ENCODE data around the gene GCAT. TPM values are rescaled to one million over a fixed set of nuclear protein-coding genes. Genes with fewer than 3 reads are reported as not detected.

GCAT gene
- total and polyA plus RNA-seq, 2 of the 13 experiments (the other 11 are each of a cell fraction or from before 2014, with no cell fraction given), result 28.0 to 50.3 TPM

- TF ChIP-seq ZBTB34 (CRISPR knock-in tag; IDR thresholded peaks at IDR 0.05) (no peak), KDM1A (CRISPR knock-in tag; IDR thresholded peaks at IDR 0.05) (no peak), TAF1 (CRISPR knock-in tag; IDR thresholded peaks at IDR 0.05) (no peak), TOPORS (CRISPR knock-in tag; IDR thresholded peaks at IDR 0.05) (no peak), ZNF136 (CRISPR knock-in tag; IDR thresholded peaks at IDR 0.05; ENCODE audit: low read depth) (no peak), SIX1 (CRISPR knock-in tag; IDR thresholded peaks at IDR 0.05; ENCODE audit: borderline replicate concordance) (no peak), FOXO1 (CRISPR knock-in tag; IDR thresholded peaks at IDR 0.05) (no peak)
These were observed 12.6 kb downstream of the GCAT start (continued) for GRCh38 chr22:37820350-37820749.

GRCh38 chr22:37822079-37822833 lies 14.5 kb downstream of the GCAT start:
- ATAC-seq, result peak; percentile 60
- POLR2A ChIA-PET, result interaction anchor here (0.6 to 1.4 kb wide), 3 partner anchors 10 to 30 kb away, joined by 3 read pairs; no protein-coding TSS in a partner anchor
- FAIRE-seq, result peak; percentile 26
- no peaks in the 10 kb centered on the region for H3K27me3 ChIP-seq (ENCODE audit: control insufficient read depth in 1 of 2, insufficient read depth in 2 of 2, low read length in 2 of 2)
- CTCF ChIA-PET (ENCODE audit: low intra/inter-chr PET ratio, low total read pairs), result no interaction called here
- H3K4me2 ChIP-seq (ENCODE audit: low read depth, low read length), result peak overlapping the region; percentile 41
- H4K20me1 ChIP-seq (ENCODE audit: insufficient read depth, low read length), result no peaks in the 10 kb centered on the region
- H2AFZ ChIP-seq (ENCODE audit: low read length), result no peak overlapping the region
- in situ Hi-C loops (cut with HindIII; ENCODE audit: extremely low pct_ligation_motif_present, low pct_unique_long_range_greater_than_20kb), result no loop called here
- BruUV-seq (replicated peaks), result no TSS peak
- H3K79me2 ChIP-seq (ENCODE audit: insufficient read depth, low read length), result no peaks in the 10 kb centered on the region
- H3K36me3 ChIP-seq (replicated peaks in 1 of 2; ENCODE audit: control insufficient read depth in 1 of 2, insufficient read depth in 2 of 2, low read length in 2 of 2), result no peaks in the 10 kb centered on the region
- no peaks in the 10 kb centered on the region for H3K9me3 ChIP-seq (ENCODE audit: low read length)
- H3K9ac ChIP-seq (ENCODE audit: insufficient read depth, low read depth, low read length), result no peak overlapping the region
- peak; percentile 49 for DNase-seq (ENCODE audit: low spot score)
- WGBS (ENCODE audit: low lambda C conversion rate), result 19% methylated on average over 8 of the region's 8 CpGs
- H3K27ac ChIP-seq (ENCODE audit: extremely low read length, insufficient read depth, low read length), result no peak overlapping the region
- H3K4me1 ChIP-seq (ENCODE audit: insufficient read depth, low read length), result peaks cover 55% of the 10 kb centered on the region
- intact Hi-C loops (cut with micrococcal nuclease; ENCODE audit: unreplicated experiment), result no loop called here
- H3K4me3 ChIP-seq (replicated peaks in 1 of 3; ENCODE audit: insufficient read depth in 1 of 3, low read depth in 2 of 3, low read length in 3 of 3), result peak overlapping the region in 2 of 3 experiments; percentile 20 to 34; a peak in 2 of 6 replicates
- TF ChIP-seq ZNF292 (CRISPR knock-in tag; IDR thresholded peaks at IDR 0.05; ENCODE audit: borderline replicate concordance, low read depth) (peak; percentile 90; the same call in 1 of the 2 replicates), ZEB1 (IDR thresholded peaks at IDR 0.05; ENCODE audit: insufficient replicate concordance, low read depth) (no peak), TEAD3 (CRISPR knock-in tag; optimal IDR thresholded peaks at IDR 0.05; ENCODE audit: borderline replicate concordance) (peak; percentile 22), ZNF687 (CRISPR knock-in tag; IDR thresholded peaks at IDR 0.05) (peak; percentile 62), ZNF567 (CRISPR knock-in tag; IDR thresholded peaks at IDR 0.05; ENCODE audit: borderline replicate concordance) (no peak), ZNF713 (CRISPR knock-in tag; IDR thresholded peaks at IDR 0.05) (no peak), HOXA7 (CRISPR knock-in tag; IDR thresholded peaks at IDR 0.05) (no peak), NR2F2 (IDR thresholded peaks at IDR 0.05; ENCODE audit: borderline replicate concordance, low read depth) (no peak), SAP130 (CRISPR knock-in tag; IDR thresholded peaks at IDR 0.05; ENCODE audit: low read depth) (peak; percentile 29; the same call in 1 of the 2 replicates), ZMYM4 (CRISPR knock-in tag; IDR thresholded peaks at IDR 0.05) (no peak), HDAC1 (CRISPR knock-in tag; IDR thresholded peaks at IDR 0.05) (0 out of 2 replicates have a peak, but pooled peaks have one; percentile 16), IKZF4 (CRISPR knock-in tag; IDR thresholded peaks at IDR 0.05; ENCODE audit: borderline replicate concordance, low read depth, not compliant biosample characterization) (no peak)
